DMS53 treated with DMSO at 0.1 percent for 48 hours (cell line): Measurements from ENCODE around the gene KIF9.
"Not testable (repeated sequence)": the region's sequence is repeated elsewhere in the genome, so short reads cannot be mapped to it uniquely, and the experiment has no call there.

ENCODE experiments used
- DNase-seq: peaks from one replicate; lab custom pipeline; 2025; ENCODE audit not compliant: unreplicated experiment; lab: John Stamatoyannopoulos, UW

KIF9 gene

GRCh38 chr3:47251689-47252088 lies 30.9 kb downstream of the KIF9 start:
- no peak for DNase-seq

- not testable (repeated sequence) for DNase-seq
Observed at GRCh38 chr3:47251085-47251484, 31.5 kb downstream of the KIF9 start.

DNA sequence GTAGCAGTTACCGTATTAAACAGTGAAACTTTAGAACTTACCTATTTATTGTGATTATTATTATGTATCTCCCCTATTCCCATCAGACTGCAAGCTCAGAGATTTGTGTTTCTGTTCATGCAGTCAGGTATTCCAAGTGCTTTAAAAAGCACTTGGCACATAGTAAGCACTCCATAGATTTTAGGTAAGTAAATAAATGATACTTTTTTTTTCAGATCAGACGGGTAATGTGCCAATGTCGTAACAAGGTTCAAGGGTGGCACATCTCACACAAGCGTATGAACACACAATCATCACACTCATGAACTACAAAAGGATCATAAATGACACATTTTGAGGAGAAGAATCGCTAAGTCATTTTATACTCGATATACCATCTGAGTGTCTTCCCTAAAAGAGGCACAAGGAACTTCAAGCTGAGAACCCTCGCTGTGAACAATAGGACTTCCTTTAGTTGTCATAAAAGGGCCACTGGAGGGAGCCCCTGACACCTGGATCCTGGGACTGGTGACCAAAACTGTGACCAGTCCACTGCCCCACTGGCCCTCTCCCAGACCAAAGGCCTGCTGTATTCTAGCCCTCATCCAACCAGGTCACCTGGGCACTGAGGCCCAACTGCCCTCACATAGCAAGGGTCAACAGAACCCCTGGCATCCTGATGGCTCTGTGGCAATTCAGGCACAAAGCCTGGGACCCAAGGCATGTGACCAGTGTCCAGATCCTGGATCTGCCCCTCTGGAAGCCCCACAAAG lies 32.1 kb downstream of the KIF9 start:
- no peak for DNase-seq

DNA sequence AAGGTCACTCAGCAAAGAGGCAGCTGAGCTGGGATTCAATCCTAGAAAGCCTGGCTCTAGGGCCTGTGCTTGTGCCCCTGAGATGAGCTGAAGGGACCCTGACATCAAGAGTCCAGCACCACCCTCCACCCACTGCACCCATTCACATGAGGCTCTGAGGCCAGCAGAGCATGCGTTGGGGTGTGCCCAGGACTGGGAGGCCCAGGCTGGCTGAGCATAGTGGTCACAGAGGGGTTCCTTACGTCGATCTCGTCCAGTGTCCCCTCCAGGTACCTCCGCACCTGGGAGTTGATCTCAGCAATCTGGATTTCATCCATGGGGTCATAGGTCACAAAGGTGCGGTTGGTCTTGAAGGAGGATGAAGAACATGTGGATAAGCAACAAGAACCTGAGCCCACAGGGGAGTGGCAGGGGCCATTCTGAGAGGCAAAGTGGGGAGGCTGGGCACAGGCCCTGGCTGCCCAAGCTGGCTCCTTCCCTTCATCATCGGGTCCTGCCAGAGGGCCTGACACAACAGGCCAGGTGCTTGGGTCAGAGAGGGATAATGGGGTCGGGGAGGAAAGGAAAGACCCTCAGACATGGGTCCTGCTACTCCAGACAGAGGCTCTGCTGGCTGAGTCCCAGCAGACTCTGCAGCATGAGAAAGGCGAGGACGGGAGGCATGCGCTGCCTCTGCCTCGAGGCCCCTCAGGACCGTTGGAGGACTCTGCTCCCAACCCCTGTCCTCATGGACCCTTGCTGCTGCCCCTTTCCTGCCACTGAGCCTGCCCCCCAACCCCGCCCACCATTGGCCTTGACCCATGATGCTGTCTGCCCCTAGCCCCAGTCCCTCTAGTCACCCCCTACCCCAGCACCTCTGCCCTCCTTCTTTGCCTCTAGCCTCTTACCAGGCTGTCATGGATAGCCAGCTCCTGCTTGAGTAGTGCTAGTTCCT lies 35.2 kb downstream of the KIF9 start:
- no peak for DNase-seq

GRCh38 chr3:47245271-47245670 lies 37.3 kb downstream of the KIF9 start:
- DNase-seq, result no peak

DNA sequence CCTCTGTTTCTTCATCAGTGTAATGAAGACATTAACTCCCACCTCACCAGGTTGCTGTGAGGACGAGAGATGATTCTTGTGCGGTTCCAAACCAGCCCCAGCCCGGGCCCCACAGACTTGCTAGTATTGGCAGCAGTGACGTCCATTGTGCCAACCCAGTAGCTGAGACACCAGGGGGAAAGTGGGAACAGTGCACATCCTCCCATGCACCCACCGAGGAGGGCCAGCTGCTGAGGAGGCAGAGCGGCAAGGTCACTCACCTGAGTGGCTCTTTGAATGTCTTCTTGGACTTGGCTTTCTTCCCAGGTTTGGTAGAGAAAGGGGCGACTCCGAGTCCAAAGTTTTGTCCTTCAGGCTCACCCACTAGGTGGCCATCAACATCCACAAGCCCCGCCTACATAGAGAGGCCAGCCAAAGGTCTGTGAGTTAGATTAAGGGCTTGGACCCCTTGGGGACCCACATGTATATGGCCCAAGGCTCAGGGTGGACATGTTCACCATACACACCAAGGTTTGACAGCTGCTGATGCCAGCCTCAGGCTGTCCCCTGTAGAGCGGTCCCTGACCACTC lies 38.0 kb downstream of the KIF9 start:
- no peak for DNase-seq

GRCh38 chr3:47243419-47244147 lies 39.0 kb downstream of the KIF9 start:
- no peak for DNase-seq

DNA sequence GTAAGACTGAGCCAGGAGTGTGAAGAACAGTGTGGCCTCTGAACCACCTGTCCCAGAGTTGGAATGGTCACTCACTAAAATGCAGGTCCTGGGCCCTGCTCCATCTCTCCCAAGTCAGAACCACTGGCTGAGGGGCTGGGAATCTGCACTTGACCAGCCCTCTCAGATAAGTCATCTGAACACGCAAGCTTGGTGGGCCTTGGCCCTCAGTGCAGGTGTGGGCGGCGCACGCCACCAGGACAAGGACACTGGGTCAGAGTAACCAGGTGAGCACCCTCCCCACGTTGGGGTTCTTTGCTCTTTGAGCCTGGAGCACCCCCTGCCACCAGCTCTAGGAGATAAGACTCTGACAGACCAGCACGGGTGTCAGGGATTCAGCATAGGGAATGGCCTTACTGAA lies 42.7 kb downstream of the KIF9 start:
- no peak for DNase-seq

DNA sequence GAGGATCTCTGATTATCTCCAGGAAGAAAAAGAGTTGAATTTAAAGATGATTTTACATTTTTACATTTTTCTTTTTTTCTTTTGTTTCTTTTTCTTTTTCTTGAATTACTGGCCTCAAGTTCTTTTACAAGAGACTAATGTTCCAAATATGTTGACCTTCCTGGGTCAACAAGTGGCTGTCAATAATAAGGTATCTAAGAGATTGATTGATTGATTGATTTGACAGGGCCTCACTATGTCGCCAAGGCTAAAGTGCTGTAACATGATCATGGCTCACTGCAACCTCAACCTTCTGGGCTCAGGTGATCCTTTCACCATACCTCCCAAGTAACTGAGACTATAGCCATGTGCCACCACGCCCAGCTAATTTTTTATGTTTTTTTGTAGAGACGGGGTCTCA lies 44.6 kb downstream of the KIF9 start:
- DNase-seq, result no peak

GRCh38 chr3:47228088-47228487 lies 54.5 kb downstream of the KIF9 start:
- no peak for DNase-seq

- no peak for DNase-seq
Observed at GRCh38 chr3:47227678-47228077, 54.9 kb downstream of the KIF9 start.

- DNase-seq, result no peak
Observed at GRCh38 chr3:47225310-47225906, 57.2 kb downstream of the KIF9 start.

DNA sequence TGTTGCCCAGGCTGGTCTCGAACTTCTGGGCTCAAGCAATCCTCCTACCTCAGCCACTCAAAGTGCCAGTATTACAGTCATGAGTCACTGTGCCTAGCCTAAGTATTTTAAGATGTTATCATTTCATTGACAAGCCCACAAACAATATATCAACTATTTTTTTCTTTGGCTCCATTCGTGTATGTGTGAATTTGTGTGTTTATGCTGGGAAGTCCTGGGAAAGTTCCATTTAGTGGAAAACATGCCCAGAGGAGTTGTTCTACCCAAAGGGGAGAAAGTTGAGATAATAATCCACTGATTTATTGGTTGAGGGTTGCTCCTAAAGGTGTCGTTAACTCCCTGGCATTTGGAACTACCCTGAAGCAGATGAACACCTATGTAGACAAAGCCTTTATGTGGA lies 58.8 kb downstream of the KIF9 start:
- DNase-seq, result no peak

DNA sequence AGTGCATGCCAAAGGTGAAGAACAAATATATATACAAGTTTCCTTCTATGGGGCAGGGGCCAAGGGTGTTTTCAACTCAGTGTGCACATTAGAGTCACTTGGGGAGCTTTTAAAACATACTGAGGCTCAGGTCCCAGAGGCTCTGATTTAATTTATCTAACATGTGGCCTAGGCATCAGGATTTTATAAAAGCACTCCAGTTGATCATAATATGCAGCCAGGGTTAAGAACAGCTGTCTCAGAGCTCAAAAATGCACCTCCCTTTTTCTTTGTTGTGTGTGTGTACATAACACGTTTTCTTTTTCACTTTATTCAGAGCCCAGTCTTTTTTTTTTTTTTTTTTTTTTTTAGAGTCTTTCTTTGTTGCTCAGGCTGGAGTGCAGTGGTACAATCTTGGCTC lies 60.8 kb downstream of the KIF9 start:
- no peak for DNase-seq

DNA sequence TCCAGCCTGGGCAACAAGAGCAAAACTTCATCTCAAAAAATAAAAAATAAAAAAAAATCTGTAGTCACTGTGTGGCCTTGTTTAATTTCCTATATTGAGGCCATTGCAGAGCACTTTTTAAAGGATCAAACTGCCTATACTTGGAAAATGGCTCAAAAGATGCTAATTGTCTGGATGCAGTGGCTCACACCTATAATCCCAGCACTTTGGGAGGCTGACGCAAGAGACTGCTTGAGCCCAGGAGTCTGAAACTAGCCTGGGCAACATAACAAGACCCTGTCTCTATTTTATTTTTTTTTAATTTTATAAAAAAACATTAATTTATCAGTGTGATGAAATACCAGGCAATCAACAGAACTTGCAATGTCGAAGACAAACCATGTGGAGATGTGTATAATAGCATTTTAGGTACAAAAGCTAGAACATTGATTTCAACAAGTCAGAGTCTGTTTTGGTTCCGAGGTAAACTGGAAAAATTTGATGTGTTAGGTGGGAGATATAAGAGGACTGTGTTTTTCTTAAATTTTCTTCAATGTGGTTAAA lies 71.7 kb downstream of the KIF9 start:
- DNase-seq, result no peak

DNA sequence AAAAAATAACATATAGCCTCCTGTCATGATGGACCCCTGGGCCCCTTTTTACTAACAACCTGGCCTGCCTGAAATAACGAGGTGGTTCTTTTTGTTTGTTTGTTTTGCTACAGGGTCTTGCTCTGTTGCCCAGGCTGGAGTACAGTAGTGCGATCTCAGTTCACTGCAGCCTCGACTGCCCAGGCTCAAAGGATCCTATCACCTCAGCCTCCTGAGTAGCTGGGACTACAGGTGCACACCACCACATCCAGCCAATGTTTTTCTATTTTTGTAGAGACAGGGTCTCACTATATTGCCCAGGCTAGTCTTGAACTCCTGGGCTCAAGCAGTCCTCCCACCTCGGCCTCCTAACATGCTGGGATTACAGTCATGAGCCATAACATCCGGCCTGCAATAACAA lies 76.6 kb downstream of the KIF9 start:
- DNase-seq, result not testable (repeated sequence)

DNA sequence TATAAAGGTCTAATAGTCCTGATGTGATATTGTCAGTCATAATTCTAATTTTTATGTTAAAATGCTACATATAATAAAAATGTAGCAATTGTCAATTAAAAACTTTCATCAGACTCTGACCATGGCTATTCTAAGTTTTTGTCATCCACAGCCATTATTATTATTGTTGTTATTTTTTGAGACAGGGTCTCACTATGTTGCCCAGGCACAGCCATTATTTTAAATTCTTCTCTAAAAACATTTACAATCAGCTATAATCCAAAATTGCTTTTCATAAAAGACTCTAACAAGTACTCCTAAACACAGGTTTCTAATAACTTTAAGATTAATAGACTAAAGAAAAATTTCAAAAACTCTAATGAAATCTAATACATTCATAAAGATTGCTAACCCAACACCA lies 77.7 kb downstream of the KIF9 start:
- DNase-seq, result no peak

GRCh38 chr3:47202542-47202941 lies 80.1 kb downstream of the KIF9 start:
- no peak for DNase-seq

- no peak for DNase-seq
Observed at GRCh38 chr3:47197287-47197686, 85.3 kb downstream of the KIF9 start.

- no peak for DNase-seq
Observed at GRCh38 chr3:47194994-47195393, 87.6 kb downstream of the KIF9 start.
